H1 (cell line): ENCODE data around the gene C11orf58. TPM values are rescaled to one million over a fixed set of nuclear protein-coding genes. Genes with fewer than 3 reads are reported as not detected.

Experiments used
- CTCF ChIA-PET: fragments of 300-600 bp; sonication (Branson Sonifier 250); formaldehyde crosslinking; loops from one replicate; lab custom pipeline; 2021; ENCODE audit not compliant: partially characterized antibody; lab: Charles Lee
- POLR2A ChIA-PET: fragments of 300-600 bp; sonication (Branson Sonifier 250); formaldehyde crosslinking; loops from one replicate; lab custom pipeline; 2021; ENCODE audit warnings: inconsistent platforms; ENCODE audit not compliant: partially characterized antibody; lab: Charles Lee
- DNase-seq, 2 experiments: peaks; one replicate each; pipeline versions ENCODE4 v3.0.0 to v3.0.0-alpha.2; 2010 to 2022; ENCODE audit warnings: low spot score in 2 of 2, low read depth in 1 of 2, mixed read lengths in 1 of 2
- FAIRE-seq: peaks from 2 replicates; lab custom pipeline; 2011; peaks lifted over from hg19 to GRCh38; lab: Jason Lieb, UNC
- H2AFZ ChIP-seq: 2 replicates; pipeline ENCODE4 v1.8.1; 2012; ENCODE audit warnings: low read length, inconsistent platforms
- H2AK5ac ChIP-seq: 2 replicates; pipeline ENCODE4 v1.6.1; 2013; ENCODE audit warnings: low read depth, low read length
- H2BK120ac ChIP-seq: replicated peaks from 2 replicates; pipeline ENCODE3; 2013; ENCODE audit warnings: low read depth, low read length, inconsistent platforms
- H2BK12ac ChIP-seq: 2 replicates; pipeline ENCODE4 v1.6.1; 2013; ENCODE audit warnings: low read depth, low read length
- H2BK15ac ChIP-seq: 2 replicates; pipeline ENCODE4 v1.6.1; 2013; ENCODE audit warnings: low read length
- H2BK20ac ChIP-seq: 2 replicates; pipeline ENCODE4 v1.6.1; 2013; ENCODE audit warnings: low read length
- H2BK5ac ChIP-seq: 2 replicates; pipeline ENCODE4 v1.6.1; 2013; ENCODE audit warnings: low read depth, low read length
- H3K14ac ChIP-seq: 2 replicates; pipeline ENCODE4 v1.6.1; 2013; ENCODE audit warnings: inconsistent platforms; ENCODE audit not compliant: insufficient read length
- H3K18ac ChIP-seq: 2 replicates; pipeline ENCODE4 v1.6.1; 2013; ENCODE audit warnings: low read length; ENCODE audit errors: extremely low read depth
- H3K23ac ChIP-seq: 2 replicates; pipeline ENCODE4 v1.6.1; 2013; ENCODE audit warnings: inconsistent platforms; ENCODE audit not compliant: insufficient read length
- H3K23me2 ChIP-seq: 2 replicates; pipeline ENCODE4 v1.6.1; 2013; ENCODE audit warnings: low read depth, low read length
- H3K27ac ChIP-seq: 2 replicates; pipeline ENCODE4 v1.6.1; 2011; ENCODE audit warnings: low read depth, low read length, inconsistent platforms
- H3K27me3 ChIP-seq, 4 experiments: replicated peaks in 1 of 4; 1 replicate in 1 of 4; 2 replicates in 3 of 4; pipeline versions ENCODE4 v1.6.1 to v1.8.1; 2011 to 2013; ENCODE audit warnings: low read length in 3 of 4, mild to moderate bottlenecking in 3 of 4, inconsistent platforms in 2 of 4, mixed read lengths in 2 of 4, moderate library complexity in 1 of 4; ENCODE audit not compliant: control insufficient read depth in 3 of 4, insufficient read depth in 3 of 4; ENCODE audit errors: extremely low read depth in 1 of 4
- H3K36me3 ChIP-seq, 4 experiments: 2 replicates each; pipeline versions ENCODE4 v1.6.1 to v1.8.1; 2011 to 2013; ENCODE audit warnings: mild to moderate bottlenecking in 4 of 4, low read length in 3 of 4, moderate library complexity in 2 of 4, control low read depth in 1 of 4, inconsistent platforms in 1 of 4; ENCODE audit not compliant: insufficient read depth in 4 of 4, control insufficient read depth in 2 of 4
- H3K4ac ChIP-seq: replicated peaks from 2 replicates; pipeline ENCODE3; 2013; ENCODE audit warnings: low read length, low read depth, mixed read lengths, inconsistent platforms; ENCODE audit not compliant: insufficient read length
- H3K4me1 ChIP-seq, 4 experiments: replicated peaks in 1 of 4; 1 replicate in 1 of 4; 2 replicates in 3 of 4; pipeline versions ENCODE4 v1.6.1 to v1.8.1; 2011 to 2013; ENCODE audit warnings: low read length in 3 of 4, inconsistent platforms in 2 of 4, mixed read lengths in 1 of 4; ENCODE audit not compliant: insufficient read depth in 4 of 4, control insufficient read depth in 3 of 4
- H3K4me2 ChIP-seq, 2 experiments: 2 replicates each; pipeline versions ENCODE4 v1.6.1 to v1.8.1; 2011 to 2013; ENCODE audit warnings: low read depth in 2 of 2, low read length in 2 of 2, control low read depth in 1 of 2, inconsistent platforms in 1 of 2, mild to moderate bottlenecking in 1 of 2; ENCODE audit not compliant: insufficient read depth in 1 of 2
- H3K4me3 ChIP-seq, 4 experiments: fragments of 200-600, 300-600 bp in 1 of 4; sonication (generic), shearing (Covaris generic), sonication (Bioruptor Twin) in 1 of 4; 2 replicates each; pipeline versions ENCODE4 v1.5.1 to v1.8.1; 2011 to 2016; ENCODE audit warnings: low read length in 4 of 4, low read depth in 3 of 4, control low read depth in 2 of 4, inconsistent platforms in 2 of 4, mild to moderate bottlenecking in 2 of 4, mixed read lengths in 1 of 4, moderate library complexity in 1 of 4; ENCODE audit not compliant: insufficient read depth in 2 of 4; ENCODE audit errors: extremely low read depth in 1 of 4
- H3K56ac ChIP-seq: replicated peaks from 2 replicates; pipeline ENCODE3; 2013; ENCODE audit warnings: low read depth, mild to moderate bottlenecking, mixed read lengths, low read length, inconsistent platforms; ENCODE audit not compliant: insufficient read length
- H3K79me1 ChIP-seq: 2 replicates; pipeline ENCODE4 v1.6.1; 2013; ENCODE audit warnings: low read depth, low read length, control low read depth
- H3K79me2 ChIP-seq, 2 experiments: 2 replicates each; pipeline versions ENCODE4 v1.6.1 to v1.8.1; 2012 to 2013; ENCODE audit warnings: low read length in 2 of 2, mild to moderate bottlenecking in 2 of 2, inconsistent platforms in 1 of 2; ENCODE audit not compliant: insufficient read depth in 2 of 2, control insufficient read depth in 1 of 2
- H3K9ac ChIP-seq, 4 experiments: replicated peaks in 1 of 4; 1 replicate in 1 of 4; 2 replicates in 3 of 4; pipeline versions ENCODE4 v1.6.1 to v1.8.1; 2011 to 2013; ENCODE audit warnings: low read depth in 3 of 4, low read length in 3 of 4, control low read depth in 2 of 4, mild to moderate bottlenecking in 2 of 4, moderate library complexity in 2 of 4, inconsistent platforms in 1 of 4; ENCODE audit errors: extremely low read depth in 1 of 4
- H3K9me3 ChIP-seq, 2 experiments: 2 replicates each; pipeline versions ENCODE4 v1.6.1 to v1.8.1; 2012 to 2013; ENCODE audit warnings: mild to moderate bottlenecking in 2 of 2, moderate library complexity in 2 of 2, control low read depth in 1 of 2, inconsistent platforms in 1 of 2, low read depth in 1 of 2, low read length in 1 of 2, mixed read lengths in 1 of 2; ENCODE audit not compliant: insufficient read depth in 2 of 2
- H4K20me1 ChIP-seq, 2 experiments: replicated peaks in 1 of 2; 2 replicates each; pipeline versions ENCODE3 to v1.8.1; 2011 to 2013; ENCODE audit warnings: inconsistent platforms in 2 of 2, low read length in 2 of 2, mild to moderate bottlenecking in 1 of 2; ENCODE audit not compliant: insufficient read depth in 2 of 2, control insufficient read depth in 1 of 2
- H4K5ac ChIP-seq: 2 replicates; pipeline ENCODE4 v1.6.1; 2013; ENCODE audit warnings: low read length, low read depth, mixed read lengths, inconsistent platforms; ENCODE audit not compliant: insufficient read length
- H4K8ac ChIP-seq: 2 replicates; pipeline ENCODE4 v1.8.0; 2013; ENCODE audit warnings: mild to moderate bottlenecking, moderate library complexity, low read length, inconsistent platforms; ENCODE audit not compliant: insufficient read depth; ENCODE audit errors: extremely low read depth
- H4K91ac ChIP-seq: replicated peaks from 2 replicates; pipeline ENCODE3; 2013; ENCODE audit warnings: low read length, mixed read lengths, inconsistent platforms; ENCODE audit not compliant: insufficient read length
- WGBS, 2 experiments: shearing (Covaris generic) in 1 of 2; methylation state at CpG; one replicate each; pipeline versions ENCODE4 v1.1.6 to v1.1.7; 2013 to 2015; ENCODE audit warnings: low lambda C conversion rate in 2 of 2, mixed read lengths in 2 of 2, inconsistent platforms in 1 of 2, low coverage in 1 of 2, missing lambda C conversion rate in 1 of 2; ENCODE audit not compliant: insufficient replicate concordance in 2 of 2, insufficient coverage in 1 of 2, insufficient read length in 1 of 2; ENCODE audit errors: extremely low coverage in 1 of 2, missing lambda C conversion rate in 1 of 2; 5-methylcytosine and 5-hydroxymethylcytosine counted together
- polyA plus RNA-seq, 7 experiments: library from polyadenylated mRNA; depleted of rRNA in 3 of 7; stranded (reverse) in 5 of 7; unstranded in 2 of 7; fragments of >200 nt in 5 of 7; fragments of 200-250 nt in 2 of 7; gene quantifications; 1 replicate in 5 of 7; 2 replicates in 1 of 7; 4 replicates in 1 of 7; pipeline versions ENCODE4 v1.2.1 to v1.2.3, GENCODE V29; 2011 to 2013; ENCODE audit warnings: missing spikeins in 2 of 7, mixed read lengths in 2 of 7
- total RNA-seq: library from RNA; stranded (reverse); fragmentation: NEBNext Ultra II Directional; extraction: Animal tissue kit (Norgen Biotek cat#: 25700); gene quantifications from 2 replicates; pipeline ENCODE4 v1.2.1, GENCODE V29; 2021

Gene C11orf58
- total and polyA plus RNA-seq, 2 of the 8 experiments (the other 6 are each of a cell fraction or from before 2014, with no cell fraction given) = 70.7 to 181 TPM

- H3K23me2 ChIP-seq = no peaks in the 10 kb centered on the region
- no peak overlapping the region for H3K14ac ChIP-seq
- ChIA-PET POLR2A (interaction anchor here (0.6 to 1.3 kb wide), 2 partner anchors 28 to 30 kb away, joined by 4 read pairs; partner anchors contain the start of gene C11orf58), CTCF (interaction anchor here (0.9 to 2.4 kb wide), 5 partner anchors 11 to 343 kb away, joined by 3 to 15 read pairs (median 3); no protein-coding TSS in a partner anchor)
- H2AFZ ChIP-seq = no peak overlapping the region
- H3K4me1 ChIP-seq = no peaks in the 10 kb centered on the region
- H3K36me3 ChIP-seq = no peaks in the 10 kb centered on the region
- H3K79me2 ChIP-seq = no peaks in the 10 kb centered on the region
- no peaks in the 10 kb centered on the region for H3K79me1 ChIP-seq
- no peak overlapping the region for H2AK5ac ChIP-seq
- H3K27me3 ChIP-seq = peaks cover 0 to 2% (median 0%) of the 10 kb centered on the region in 4 experiments; a peak in 1 of 7 replicates
- no peak overlapping the region for H3K18ac ChIP-seq
- no peak overlapping the region for H3K4ac ChIP-seq
- DNase-seq (no peak), FAIRE-seq (no peak)
- no peak overlapping the region for H4K8ac ChIP-seq
- 84% methylated on average over 4 of the region's 4 CpGs; no CpG with 5 or more reads in 1 of the 2 experiments for WGBS, 2 experiments
- no peak overlapping the region for H4K91ac ChIP-seq
- no peak overlapping the region for H2BK5ac ChIP-seq
- H3K27ac ChIP-seq = no peak overlapping the region
- H2BK20ac ChIP-seq = no peak overlapping the region
- no peak overlapping the region for H2BK12ac ChIP-seq
- no peak overlapping the region for H3K23ac ChIP-seq
- no peak overlapping the region for H3K56ac ChIP-seq
- no peaks in the 10 kb centered on the region for H3K9me3 ChIP-seq
- H2BK120ac ChIP-seq = no peak overlapping the region
- no peaks in the 10 kb centered on the region for H4K20me1 ChIP-seq
- H2BK15ac ChIP-seq = no peak overlapping the region
- H4K5ac ChIP-seq = no peak overlapping the region
- H3K4me3 ChIP-seq = no peak overlapping the region
- no peak overlapping the region for H3K4me2 ChIP-seq
- H3K9ac ChIP-seq = no peak overlapping the region
These were observed 28.7 kb downstream of the C11orf58 start for GRCh38 chr11:16767137-16767536.
